Progenitor cell of endocrine pancreas (in vitro differentiated cells): ENCODE measurements around the gene CRB2. TPM values are rescaled to one million over a fixed set of nuclear protein-coding genes. Genes with fewer than 3 reads are reported as not detected.

ENCODE experiments used
- DNase-seq: peaks from one replicate; pipeline ENCODE4 v3.0.0; 2021; ENCODE audit warnings: low spot score; ENCODE audit not compliant: unreplicated experiment
- H3K27ac Mint-ChIP-seq: 2 replicates; pipeline ENCODE4 v1.8.0; 2021; ENCODE audit warnings: mild to moderate bottlenecking, moderate library complexity, mixed read lengths
- H3K27me3 Mint-ChIP-seq: 2 replicates; pipeline ENCODE4 v1.8.0; 2021; ENCODE audit warnings: mixed read lengths
- H3K36me3 Mint-ChIP-seq: 2 replicates; pipeline ENCODE4 v1.8.0; 2022; ENCODE audit warnings: mixed read lengths; ENCODE audit not compliant: insufficient read depth
- H3K4me1 Mint-ChIP-seq: 2 replicates; pipeline ENCODE4 v1.8.0; 2021; ENCODE audit warnings: low read depth, mixed read lengths
- H3K4me3 Mint-ChIP-seq: 2 replicates; pipeline ENCODE4 v1.8.0; 2021; ENCODE audit warnings: low read depth, mild to moderate bottlenecking, moderate library complexity, mixed read lengths
- H3K9me3 Mint-ChIP-seq: 2 replicates; pipeline ENCODE4 v1.8.0; 2021; ENCODE audit warnings: low read depth, mixed read lengths
- total RNA-seq: library from RNA; stranded (reverse); gene quantifications from 2 replicates; pipeline ENCODE4 v1.2.1, GENCODE V29; 2021
- TF ChIP-seq, protein P1 (sequence below): fragments of 200-600 bp; sonication (generic); IDR thresholded peaks from one replicate; pipeline ENCODE4 v1.5.0; 2021; ENCODE audit warnings: antibody characterized with exemption, mild to moderate bottlenecking; ENCODE audit not compliant: unreplicated experiment

The CRB2 gene
- total RNA-seq, 1 donor from 2014 or later: 8.4 TPM

DNA sequence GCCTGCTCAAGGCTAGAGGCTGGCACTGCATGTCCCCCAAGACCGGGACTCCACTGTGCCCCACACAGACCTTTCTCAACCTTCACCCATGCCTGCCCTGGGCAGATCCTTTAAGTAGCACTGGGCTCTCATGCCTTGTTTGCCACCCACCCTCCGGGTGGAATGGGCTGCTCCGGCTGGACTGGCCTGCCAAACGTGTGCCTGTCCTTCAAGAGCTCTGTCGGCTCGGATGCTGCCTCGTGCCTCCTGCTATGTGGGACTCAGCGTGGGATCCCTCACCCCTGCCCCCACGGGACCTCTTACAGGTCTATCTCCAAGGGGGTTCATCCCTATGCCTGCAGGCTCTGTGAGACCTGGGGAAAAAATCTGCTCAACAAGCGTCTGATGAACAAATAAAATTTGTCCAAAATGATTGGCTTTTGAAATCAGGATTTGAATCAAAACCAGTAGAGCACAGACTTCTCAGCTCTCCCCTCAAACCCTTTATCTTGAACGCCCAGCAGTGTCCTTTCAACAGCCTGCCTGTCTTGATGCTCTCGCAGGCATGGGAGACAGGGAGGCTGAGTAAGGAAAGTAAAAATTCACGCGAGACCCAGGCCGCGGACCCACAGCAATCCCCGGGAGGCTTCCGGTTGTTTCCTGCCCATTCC is 56.3 kb downstream of the CRB2 start:
- Mint-ChIP-seq H3K36me3 (peaks cover 5% of the 10 kb centered on the region), H3K9me3 (no peaks in the 10 kb centered on the region), H3K4me1 (peaks cover 3% of the 10 kb centered on the region), H3K27me3 (peaks cover 21% of the 10 kb centered on the region), H3K27ac (no peak overlapping the region), H3K4me3 (no peak overlapping the region)
- TF ChIP-seq, protein P1, sequence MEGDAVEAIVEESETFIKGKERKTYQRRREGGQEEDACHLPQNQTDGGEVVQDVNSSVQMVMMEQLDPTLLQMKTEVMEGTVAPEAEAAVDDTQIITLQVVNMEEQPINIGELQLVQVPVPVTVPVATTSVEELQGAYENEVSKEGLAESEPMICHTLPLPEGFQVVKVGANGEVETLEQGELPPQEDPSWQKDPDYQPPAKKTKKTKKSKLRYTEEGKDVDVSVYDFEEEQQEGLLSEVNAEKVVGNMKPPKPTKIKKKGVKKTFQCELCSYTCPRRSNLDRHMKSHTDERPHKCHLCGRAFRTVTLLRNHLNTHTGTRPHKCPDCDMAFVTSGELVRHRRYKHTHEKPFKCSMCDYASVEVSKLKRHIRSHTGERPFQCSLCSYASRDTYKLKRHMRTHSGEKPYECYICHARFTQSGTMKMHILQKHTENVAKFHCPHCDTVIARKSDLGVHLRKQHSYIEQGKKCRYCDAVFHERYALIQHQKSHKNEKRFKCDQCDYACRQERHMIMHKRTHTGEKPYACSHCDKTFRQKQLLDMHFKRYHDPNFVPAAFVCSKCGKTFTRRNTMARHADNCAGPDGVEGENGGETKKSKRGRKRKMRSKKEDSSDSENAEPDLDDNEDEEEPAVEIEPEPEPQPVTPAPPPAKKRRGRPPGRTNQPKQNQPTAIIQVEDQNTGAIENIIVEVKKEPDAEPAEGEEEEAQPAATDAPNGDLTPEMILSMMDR: no peak
- no peak for DNase-seq

DNA sequence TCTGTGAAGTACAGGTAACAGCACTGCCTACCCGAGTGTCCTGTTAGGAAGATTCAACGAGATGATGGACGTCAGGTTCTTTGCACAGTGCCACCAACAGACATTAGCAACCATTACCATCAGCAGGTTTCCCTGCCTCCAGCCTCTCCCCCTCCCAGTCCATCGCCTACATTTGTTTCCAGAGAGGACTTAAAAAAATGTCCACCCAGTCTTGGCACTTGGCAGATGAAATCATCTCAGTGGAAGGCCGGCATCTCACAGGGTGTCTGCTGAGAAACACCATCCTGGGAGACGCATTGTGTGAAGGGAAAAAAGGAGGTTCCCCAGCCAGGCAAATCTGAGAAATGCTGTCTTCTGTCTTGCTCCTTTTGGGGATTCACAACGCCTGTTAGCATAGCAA is 58.2 kb downstream of the CRB2 start:
- no peak overlapping the region for H3K27ac Mint-ChIP-seq
- no peak for DNase-seq
- no peaks in the 10 kb centered on the region for H3K9me3 Mint-ChIP-seq
- no peak overlapping the region for H3K4me3 Mint-ChIP-seq
- H3K36me3 Mint-ChIP-seq: peaks cover 5% of the 10 kb centered on the region
- peaks cover 3% of the 10 kb centered on the region for H3K4me1 Mint-ChIP-seq
- TF ChIP-seq, protein P1: no peak
- H3K27me3 Mint-ChIP-seq: peaks cover 12% of the 10 kb centered on the region

DNA sequence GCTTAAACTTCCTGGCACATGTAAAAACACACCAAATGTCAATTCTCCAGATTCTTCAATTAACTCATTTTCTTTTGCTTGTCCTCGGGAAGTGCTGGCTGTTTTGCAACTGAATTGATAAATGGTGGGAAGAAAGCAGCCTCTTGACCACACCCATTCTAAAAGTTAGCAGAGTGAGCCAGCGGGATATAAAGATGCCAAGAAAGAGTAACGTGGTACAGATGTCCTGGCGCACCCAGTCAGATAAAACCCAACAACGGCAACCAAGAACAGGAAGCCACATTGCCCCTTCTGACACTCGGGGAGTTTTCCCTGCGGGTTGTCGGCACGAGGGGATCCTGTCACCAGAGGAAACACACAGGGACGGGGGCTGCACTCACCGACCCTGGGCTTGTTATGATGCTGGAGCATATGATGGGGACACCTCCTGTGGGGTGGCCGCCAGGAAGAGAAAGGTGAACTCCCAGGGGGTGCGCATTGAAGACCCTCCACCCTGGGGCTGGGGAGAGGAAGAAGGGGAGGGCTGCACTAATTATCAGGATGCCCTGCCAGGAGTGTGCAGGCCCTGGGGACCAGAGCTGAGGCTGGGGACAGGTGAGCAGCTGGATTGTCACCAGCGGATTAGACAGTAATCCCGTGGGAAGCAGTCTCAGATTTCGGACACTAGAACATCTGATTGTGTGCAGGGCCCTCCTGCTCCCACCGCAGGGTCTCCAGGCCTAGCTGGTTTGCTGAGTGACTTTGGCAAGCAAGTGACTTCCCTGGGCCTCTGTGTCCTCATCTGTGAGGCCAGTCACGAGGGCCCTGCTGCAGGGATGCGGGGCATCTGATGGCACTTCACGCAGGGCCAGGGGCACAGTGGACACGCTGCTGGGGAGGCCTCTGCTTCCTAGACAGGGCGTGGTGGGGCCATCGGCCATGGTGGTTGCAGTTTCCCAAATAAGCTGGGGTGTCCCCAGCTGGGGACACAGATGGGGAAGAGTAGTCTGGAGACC is 59.2 kb downstream of the CRB2 start:
- H3K27me3 Mint-ChIP-seq: peaks cover 12% of the 10 kb centered on the region
- peaks cover 3% of the 10 kb centered on the region for H3K4me1 Mint-ChIP-seq
- no peak for DNase-seq
- H3K36me3 Mint-ChIP-seq: peaks cover 9% of the 10 kb centered on the region
- no peak overlapping the region for H3K4me3 Mint-ChIP-seq
- TF ChIP-seq, protein P1: no peak
- no peaks in the 10 kb centered on the region for H3K9me3 Mint-ChIP-seq
- H3K27ac Mint-ChIP-seq: peak overlapping the region; percentile 7

DNA sequence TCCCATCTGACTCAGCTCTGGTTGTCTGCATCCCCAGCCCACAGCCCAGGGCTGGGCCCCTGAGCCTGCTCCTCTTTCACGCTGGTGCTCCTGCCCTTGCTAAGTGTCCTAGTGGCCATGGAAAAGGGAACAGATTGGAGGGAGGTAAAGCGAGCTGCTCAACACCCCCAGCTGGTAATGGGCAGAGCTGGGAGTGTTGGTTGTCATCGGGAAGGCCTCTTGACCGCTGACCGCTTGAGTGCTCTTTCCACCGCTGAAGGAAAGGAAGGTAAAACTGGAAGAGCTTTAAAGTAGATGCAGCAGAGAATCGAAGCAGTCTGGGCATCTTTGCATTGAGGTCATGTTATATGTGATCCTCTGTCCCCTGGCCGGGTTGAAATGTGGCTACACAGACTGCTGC is 60.2 kb downstream of the CRB2 start:
- H3K4me3 Mint-ChIP-seq: no peak overlapping the region
- DNase-seq: no peak
- TF ChIP-seq, protein P1: no peak
- H3K27ac Mint-ChIP-seq: no peak overlapping the region
- H3K36me3 Mint-ChIP-seq: peaks cover 9% of the 10 kb centered on the region
- peaks cover 12% of the 10 kb centered on the region for H3K27me3 Mint-ChIP-seq
- peaks cover 5% of the 10 kb centered on the region for H3K4me1 Mint-ChIP-seq
- H3K9me3 Mint-ChIP-seq: no peaks in the 10 kb centered on the region

DNA sequence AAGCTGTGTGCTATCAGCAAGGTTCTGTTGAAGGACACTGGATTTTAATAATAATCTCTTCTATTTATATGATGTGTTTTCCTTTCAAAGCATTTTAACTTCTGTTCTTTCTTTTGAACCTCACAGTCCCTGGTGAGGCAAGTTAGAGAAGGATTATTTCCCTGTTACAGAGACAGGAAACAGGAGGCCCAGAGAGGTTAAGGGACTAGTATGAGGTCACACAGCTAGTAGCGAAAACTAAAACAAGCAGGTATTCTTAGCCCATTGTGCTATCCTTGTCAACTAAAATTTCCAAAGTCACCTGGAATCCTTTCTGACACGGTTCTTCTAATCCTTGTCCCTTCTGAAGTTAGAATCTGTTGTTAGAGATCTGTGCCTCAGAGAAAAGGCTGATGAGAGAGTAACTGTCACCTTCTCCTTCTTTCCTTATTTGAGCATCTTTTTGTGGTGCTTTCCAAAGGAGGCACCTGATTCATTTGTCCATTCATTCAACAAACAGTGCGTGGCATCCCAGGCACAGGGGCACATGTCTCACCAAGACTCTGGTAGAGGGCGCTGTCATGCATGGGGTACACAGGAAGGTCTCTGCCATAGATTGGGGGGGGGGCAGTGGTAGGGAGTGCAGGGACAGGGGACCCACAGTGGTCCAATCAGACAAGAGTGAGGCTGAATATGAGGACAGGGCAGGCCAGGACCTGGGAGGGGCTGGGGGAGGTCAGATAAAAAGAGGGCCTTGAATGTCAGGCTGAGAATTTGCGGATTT is 61.5 kb downstream of the CRB2 start:
- DNase-seq: no peak
- Mint-ChIP-seq H3K27me3 (peaks cover 15% of the 10 kb centered on the region), H3K4me3 (no peak overlapping the region), H3K27ac (no peak overlapping the region), H3K4me1 (peaks cover 7% of the 10 kb centered on the region), H3K36me3 (peaks cover 11% of the 10 kb centered on the region), H3K9me3 (no peaks in the 10 kb centered on the region)
- TF ChIP-seq, protein P1: no peak
